Hepatocyte (in vitro differentiated cells): Measurements from ENCODE around the gene CDK6.

ENCODE experiments used
- CTCF ChIP-seq: fragments of 200-600 bp; sonication (generic); IDR thresholded peaks from 2 replicates; pipeline ENCODE4 v1.5.1; 2016; ENCODE audit warnings: antibody characterized with exemption, mild to moderate bottlenecking; ENCODE audit not compliant: poor library complexity
- EZH2phosphoT487 ChIP-seq: fragments of 200-600 bp; sonication (generic); IDR thresholded peaks from one replicate; pipeline ENCODE4 v1.6.1; 2018; ENCODE audit warnings: antibody characterized with exemption, mild to moderate bottlenecking, low read depth, moderate library complexity; ENCODE audit not compliant: unreplicated experiment, severe bottlenecking

- TF ChIP-seq CTCF (no peak), EZH2phosphoT487 (no peak)
These were observed 154.7 kb downstream of the CDK6 start for GRCh38 chr7:92681633-92682032.
